ENCODE results near the gene INPP5D.
"Not testable (repeated sequence)": the region's sequence is repeated elsewhere in the genome, so short reads cannot be mapped to it uniquely, and the experiment has no call there.

Gene INPP5D

GRCh38 chr2:233186851-233187250, 126.7 kb downstream of the INPP5D start:
- in situ Hi-C loops (cut with MboI; ENCODE audit: low sequenced_read_pairs, unreplicated experiment): no loop called here
- no peak for TF ChIP-seq CTCF (IDR thresholded peaks at IDR 0.05; ENCODE audit: borderline replicate concordance, control extremely low read depth, extremely low read depth, insufficient read depth, missing control alignments)
- no peak for DNase-seq (ENCODE audit: low spot score)

- no peak for DNase-seq (ENCODE audit: low spot score)
- in situ Hi-C loops (cut with MboI; ENCODE audit: low sequenced_read_pairs, unreplicated experiment): no loop called here
- no peak for TF ChIP-seq CTCF (IDR thresholded peaks at IDR 0.05; ENCODE audit: borderline replicate concordance, control extremely low read depth, extremely low read depth, insufficient read depth, missing control alignments)
These were observed 128.9 kb downstream of the INPP5D start for GRCh38 chr2:233189025-233189424.

GRCh38 chr2:233191016-233191415, 130.9 kb downstream of the INPP5D start:
- DNase-seq (ENCODE audit: low spot score): not testable (repeated sequence)

GRCh38 chr2:233193738-233194137, 133.6 kb downstream of the INPP5D start:
- in situ Hi-C loops (cut with MboI; ENCODE audit: low sequenced_read_pairs, unreplicated experiment): no loop called here
- no peak for TF ChIP-seq CTCF (IDR thresholded peaks at IDR 0.05; ENCODE audit: borderline replicate concordance, control extremely low read depth, extremely low read depth, insufficient read depth, missing control alignments)
- DNase-seq (ENCODE audit: low spot score): no peak

More at GRCh38 chr2:233191016-233191415, 130.9 kb downstream of the INPP5D start:
- in situ Hi-C loops (cut with MboI; ENCODE audit: low sequenced_read_pairs, unreplicated experiment): not testable (repeated sequence)

GRCh38 chr2:233195027-233195426, 134.9 kb downstream of the INPP5D start:
- DNase-seq (ENCODE audit: low spot score): no peak
- in situ Hi-C loops (cut with MboI; ENCODE audit: low sequenced_read_pairs, unreplicated experiment): no loop called here
- no peak for TF ChIP-seq CTCF (IDR thresholded peaks at IDR 0.05; ENCODE audit: borderline replicate concordance, control extremely low read depth, extremely low read depth, insufficient read depth, missing control alignments)

- no peak for TF ChIP-seq CTCF (IDR thresholded peaks at IDR 0.05; ENCODE audit: borderline replicate concordance, control extremely low read depth, extremely low read depth, insufficient read depth, missing control alignments)
- no peak for DNase-seq (ENCODE audit: low spot score)
- in situ Hi-C loops (cut with MboI; ENCODE audit: low sequenced_read_pairs, unreplicated experiment): no loop called here
These were observed 136.9 kb downstream of the INPP5D start for GRCh38 chr2:233197022-233197421.

GRCh38 chr2:233198026-233198425, 137.9 kb downstream of the INPP5D start:
- in situ Hi-C loops (cut with MboI; ENCODE audit: low sequenced_read_pairs, unreplicated experiment): no loop called here
- no peak for DNase-seq (ENCODE audit: low spot score)
- no peak for TF ChIP-seq CTCF (IDR thresholded peaks at IDR 0.05; ENCODE audit: borderline replicate concordance, control extremely low read depth, extremely low read depth, insufficient read depth, missing control alignments)

All from GM13976 (cell line).